HG02678 (cell line): ENCODE measurements around the gene WASF1.
"Not testable (repeated sequence)": the region's sequence is repeated elsewhere in the genome, so short reads cannot be mapped to it uniquely, and the experiment has no call there.

ENCODE experiments used
- ATAC-seq: cut with Tn5 transposase; IDR thresholded peaks from one replicate; pipeline ENCODE4 v1.9.1; 2021; ENCODE audit warnings: mild to moderate bottlenecking, moderate library complexity; ENCODE audit not compliant: unreplicated experiment

Gene WASF1

DNA sequence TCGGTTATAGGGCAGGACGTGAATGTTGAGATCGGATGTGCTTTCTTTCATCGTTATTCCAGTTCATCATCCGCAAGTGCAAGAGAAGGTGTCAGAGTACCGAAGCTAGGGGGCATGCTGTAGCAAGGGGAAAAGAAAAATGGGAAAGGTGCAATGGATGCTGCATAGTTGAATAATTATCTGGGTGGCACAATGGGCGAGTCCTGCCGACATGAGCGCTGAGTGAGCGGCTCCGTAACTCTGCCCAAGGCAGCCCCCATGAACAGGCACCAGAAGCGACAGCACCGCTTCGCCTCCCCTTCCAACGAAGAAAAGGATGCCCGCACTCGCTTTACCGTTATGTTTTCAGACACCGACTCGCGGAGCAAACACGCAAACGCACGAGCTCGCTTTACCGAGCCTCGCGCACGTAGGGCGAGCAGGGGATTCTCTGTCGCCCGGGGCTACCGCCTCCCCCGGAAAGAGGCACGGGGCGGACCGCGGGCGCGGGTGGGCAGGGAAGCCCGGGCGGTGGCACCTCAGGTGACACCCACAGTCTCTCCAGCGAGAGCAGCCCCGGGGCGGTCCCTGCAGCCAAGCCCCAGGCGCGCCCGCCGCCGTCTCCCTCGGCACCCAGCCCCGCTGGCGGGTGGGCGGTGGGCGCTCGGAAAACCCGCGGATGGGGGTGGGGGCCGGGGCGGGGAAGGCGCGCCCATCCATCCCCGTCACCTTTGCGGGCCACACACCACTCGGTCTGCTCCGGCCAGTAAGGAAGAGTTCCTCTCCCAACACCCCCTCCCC lies 654 bp downstream of the WASF1 start:
- ATAC-seq = no peak

DNA sequence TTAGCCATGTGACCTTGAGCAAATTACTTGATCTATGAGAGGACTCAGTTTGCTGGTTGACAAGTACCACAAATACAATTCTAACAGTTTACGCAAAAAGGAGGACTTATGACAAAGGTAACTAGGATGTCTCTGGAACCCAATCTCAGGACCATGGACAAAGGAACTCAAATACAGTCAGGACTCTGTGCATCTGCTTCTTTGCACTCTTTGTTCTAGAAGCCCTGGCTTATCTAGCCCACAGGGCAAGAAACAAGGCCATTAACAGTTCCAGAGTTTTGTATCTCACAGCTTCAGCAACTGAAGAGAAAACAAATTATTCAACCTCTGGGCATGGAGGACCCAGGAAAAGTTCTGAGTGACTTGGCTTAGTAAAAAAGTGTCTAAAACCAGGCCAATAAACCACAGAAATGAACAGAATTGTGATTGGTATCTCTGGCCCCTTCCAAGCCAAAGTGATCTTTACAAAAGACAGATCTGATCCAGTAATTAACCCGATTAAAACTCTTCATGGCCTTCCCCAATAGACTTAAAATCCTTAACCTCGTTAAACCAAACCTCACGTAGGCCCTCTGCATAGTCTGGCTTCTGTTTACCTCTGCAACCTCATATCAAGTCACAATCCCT lies 5.9 kb downstream of the WASF1 start:
- ATAC-seq = no peak

- ATAC-seq = no peak
Observed at GRCh38 chr6:110170081-110170480, 9.4 kb downstream of the WASF1 start.

DNA sequence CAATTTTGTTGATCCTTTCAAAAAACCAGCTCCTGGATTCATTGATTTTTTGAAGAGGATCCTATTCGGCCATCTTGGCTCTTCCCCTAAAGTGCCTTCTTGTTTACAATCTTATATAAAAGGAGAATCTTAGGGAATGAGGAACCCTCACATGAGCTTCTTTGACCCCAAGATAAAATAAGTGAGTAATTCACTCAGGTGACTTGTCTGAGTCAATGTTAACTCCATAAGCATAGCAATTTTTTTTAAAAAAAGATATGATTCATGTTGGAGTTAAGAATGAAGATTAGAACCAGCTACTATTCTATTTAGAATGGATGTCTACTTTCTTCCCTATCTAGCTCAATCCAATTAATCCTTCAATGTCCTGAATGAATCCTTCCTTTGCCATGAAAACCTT lies 21.0 kb downstream of the WASF1 start:
- ATAC-seq = no peak

GRCh38 chr6:110147870-110148269 lies 31.6 kb downstream of the WASF1 start:
- no peak for ATAC-seq

GRCh38 chr6:110140650-110141049 lies 38.8 kb downstream of the WASF1 start:
- no peak for ATAC-seq

DNA sequence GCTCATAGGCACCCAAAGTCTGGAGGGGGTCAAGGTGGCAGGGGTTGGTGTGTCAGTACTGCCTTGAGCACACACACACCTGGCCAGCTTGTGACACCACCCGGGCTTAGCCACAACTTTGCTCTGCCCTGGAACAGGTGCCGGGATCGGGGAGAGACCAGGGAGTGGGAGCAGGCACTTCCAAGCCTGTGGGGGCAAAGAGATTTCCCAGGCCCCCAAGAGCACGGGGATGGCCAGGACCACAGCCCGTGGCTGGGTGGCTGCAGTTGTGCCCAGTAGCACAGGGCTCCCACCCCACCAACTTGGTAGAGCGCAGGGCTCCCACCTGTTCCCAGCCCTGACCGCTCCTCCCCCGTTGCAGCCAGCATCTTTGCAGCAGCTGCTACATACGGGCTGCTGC lies 40.4 kb downstream of the WASF1 start:
- ATAC-seq = no peak

DNA sequence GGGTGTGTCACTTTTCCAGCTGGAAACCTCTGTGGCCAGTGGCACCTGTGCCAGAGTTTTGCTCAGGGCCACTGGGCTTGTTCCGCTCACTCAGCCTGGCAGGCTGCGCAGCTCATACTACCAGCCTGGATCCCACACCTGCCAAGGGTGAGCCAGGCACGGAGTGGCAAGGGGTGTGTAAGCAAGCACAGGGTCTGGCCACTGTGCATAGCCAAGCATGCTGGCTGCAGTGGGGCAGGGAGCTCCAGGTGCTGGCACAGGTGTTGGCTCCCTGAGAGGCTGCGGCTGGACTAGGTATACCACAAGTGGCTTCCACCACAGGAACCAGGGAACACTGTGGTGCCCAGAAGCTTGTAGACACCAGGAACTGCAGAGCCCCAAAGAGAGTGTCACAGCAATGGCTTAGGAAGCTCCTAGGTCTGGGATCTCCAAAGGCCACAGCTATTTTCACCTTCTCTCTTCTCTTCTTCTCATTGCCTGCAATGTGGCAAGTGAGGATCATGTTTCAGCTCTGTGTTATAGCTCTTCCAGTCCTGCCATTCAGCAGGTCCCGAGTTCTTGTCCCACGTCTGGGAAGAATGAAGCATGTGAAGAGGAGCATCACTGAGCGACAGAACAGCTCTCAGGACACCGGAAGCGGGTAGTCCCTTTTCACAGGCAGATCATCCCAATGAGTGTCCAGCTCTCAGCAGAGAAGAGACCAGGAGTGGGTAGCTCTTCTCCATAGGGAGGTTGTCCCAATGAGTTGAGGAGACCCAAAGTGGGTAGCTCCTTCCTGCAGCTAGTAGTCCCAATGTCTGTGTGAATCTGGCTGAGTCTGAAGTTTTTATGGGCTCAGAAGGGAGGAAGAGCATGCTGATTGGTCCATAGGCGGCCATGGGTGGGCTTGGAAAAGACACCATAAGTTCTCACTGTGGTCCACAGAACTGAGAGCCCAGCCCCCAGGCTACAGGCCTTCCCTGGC lies 41.3 kb downstream of the WASF1 start:
- ATAC-seq = no peak

DNA sequence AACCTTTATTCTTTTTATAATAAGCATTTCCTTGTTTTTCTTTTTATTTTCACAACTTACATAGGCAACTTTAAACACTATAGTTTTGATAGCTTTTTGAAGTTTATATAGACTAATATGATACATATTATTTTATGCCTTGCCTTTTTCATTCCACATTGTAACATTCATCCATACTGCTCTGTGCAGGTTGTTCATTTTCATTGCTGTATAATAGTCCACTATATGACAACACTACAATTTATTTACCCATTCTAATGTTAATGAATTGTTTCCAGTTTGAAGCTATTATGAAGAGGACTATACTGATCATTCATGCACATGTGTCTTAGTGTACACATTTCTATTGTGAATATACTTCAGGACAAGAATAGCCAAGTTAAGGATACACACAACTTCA lies 49.1 kb downstream of the WASF1 start:
- no peak for ATAC-seq

- ATAC-seq = no peak
Observed at GRCh38 chr6:110128418-110128817, 51.1 kb downstream of the WASF1 start.

- ATAC-seq = no peak
Observed at GRCh38 chr6:110125361-110125760, 54.1 kb downstream of the WASF1 start.

GRCh38 chr6:110121655-110122054 lies 57.8 kb downstream of the WASF1 start:
- ATAC-seq = not testable (repeated sequence)

DNA sequence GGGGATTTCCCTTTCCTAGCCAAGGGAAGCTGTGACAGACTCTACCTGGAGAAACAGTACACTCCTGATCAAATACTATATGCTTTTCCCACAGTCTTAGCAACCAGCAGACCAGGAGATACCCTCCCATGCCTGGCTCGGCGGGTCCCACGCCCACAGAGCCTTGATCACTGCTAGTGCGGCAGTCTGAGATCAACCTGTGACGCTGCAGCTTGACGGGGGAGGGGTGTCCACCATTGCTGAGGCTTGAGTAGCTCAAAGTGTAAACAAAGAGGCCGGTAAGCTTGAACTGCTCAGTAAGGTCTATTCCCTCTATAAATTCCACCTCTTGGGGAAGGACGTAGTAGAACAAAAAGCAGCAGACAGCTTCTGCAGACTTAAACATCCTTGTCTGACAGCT lies 63.2 kb downstream of the WASF1 start:
- no peak for ATAC-seq

DNA sequence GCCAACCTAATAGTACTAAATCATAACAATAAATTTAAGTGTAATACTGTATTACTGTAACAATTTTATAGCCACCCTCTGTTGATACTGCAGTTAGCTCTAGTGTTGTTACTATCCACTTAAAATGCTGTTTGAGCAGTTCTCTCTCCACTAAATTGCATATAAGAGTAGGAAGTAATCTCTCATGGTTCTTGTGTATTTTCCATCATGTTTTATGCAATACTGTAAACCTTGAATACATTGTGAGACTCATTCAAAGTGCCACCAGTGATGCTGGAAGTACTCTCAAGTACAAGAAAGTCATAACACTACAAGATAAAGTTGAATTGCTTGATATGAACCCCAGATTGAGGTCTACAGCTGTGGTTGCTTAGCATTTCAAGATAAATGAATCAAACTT lies 65.5 kb downstream of the WASF1 start:
- ATAC-seq = no peak

GRCh38 chr6:110105296-110105695 lies 74.2 kb downstream of the WASF1 start:
- ATAC-seq = no peak

- no peak for ATAC-seq
Observed at GRCh38 chr6:110103260-110103659, 76.2 kb downstream of the WASF1 start.

DNA sequence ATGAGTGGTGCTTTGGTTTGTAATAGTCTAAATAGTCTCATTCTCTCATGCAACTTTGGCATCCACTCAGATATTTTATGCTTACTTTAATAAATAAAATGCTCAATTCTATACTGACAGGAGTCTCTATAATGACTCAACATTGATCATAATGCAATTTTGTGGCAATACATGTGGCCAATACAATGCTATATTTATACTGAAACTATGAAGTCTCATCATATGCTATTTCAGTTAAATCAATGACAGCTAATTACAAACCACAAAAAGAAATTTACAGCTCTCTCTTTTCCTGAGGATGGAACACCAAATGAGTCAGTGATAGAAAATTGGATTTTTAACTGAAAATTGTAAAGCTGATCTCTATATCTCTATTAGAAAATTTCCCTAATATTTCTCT lies 77.1 kb downstream of the WASF1 start:
- ATAC-seq = no peak

DNA sequence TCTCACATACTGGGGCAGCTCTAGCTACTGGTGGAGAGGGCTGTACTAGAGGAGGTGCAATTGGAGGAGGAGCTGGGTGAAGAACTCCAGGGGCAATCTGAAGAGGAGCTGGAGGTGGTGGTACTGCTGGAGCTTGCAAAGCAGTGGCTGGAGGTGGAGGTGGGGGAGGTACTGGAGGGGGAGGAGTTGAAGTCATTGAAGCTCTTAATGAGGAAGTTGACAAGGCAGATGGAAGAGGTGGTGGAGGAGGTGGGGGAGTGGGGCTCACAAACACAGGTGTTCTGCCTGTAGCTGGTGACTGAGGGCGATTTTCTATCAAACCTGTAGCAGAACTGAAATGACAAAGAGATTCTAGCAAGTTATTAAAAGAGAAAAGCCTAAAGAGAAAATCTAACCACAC lies 77.6 kb downstream of the WASF1 start:
- ATAC-seq = no peak

DNA sequence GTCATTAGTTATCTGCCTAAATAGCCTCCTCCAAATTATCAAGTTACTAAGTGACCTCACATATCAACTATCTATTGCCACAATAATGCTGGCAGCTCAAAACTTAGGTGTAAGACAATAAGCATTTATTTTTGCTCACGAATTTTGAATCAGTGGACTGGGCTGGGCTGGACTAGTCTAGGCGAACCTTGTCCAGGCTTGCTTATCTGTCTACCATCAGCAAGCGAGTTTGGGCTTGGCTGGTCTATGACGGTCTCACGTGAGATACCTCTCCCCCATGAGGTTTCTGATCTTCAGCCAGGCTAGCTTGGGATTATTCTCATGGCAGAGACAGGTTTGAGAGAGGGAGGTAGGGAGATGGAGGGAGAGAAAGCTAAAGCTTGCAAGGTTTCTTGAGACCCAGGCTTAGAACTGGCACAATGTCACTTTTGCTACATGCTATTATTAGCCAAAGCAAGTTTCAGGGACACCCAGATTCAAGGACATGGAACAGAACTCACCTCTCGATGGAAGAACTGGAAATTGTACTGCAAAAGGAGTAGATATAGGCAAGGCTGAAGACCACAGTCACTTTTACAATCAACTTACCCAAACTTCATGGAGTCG lies 80.9 kb downstream of the WASF1 start:
- ATAC-seq = no peak

DNA sequence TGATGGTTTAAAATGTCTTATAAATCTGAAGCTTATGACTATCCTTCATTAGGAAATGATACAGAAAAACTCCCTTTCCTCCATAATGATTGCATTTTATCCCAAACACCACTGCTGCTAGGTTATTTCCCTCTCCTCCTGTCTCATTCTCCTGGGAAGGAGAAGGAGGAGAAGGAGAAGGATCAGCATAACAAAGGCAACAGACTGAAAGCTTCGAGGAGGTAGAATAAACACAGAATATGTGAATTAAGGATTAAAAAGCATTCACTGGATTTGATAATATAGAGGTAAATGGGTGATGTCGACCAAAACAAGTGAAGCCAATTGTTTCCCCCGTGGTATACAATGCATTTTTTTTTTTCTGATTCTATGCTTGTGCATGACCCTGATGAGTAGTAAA lies 82.0 kb downstream of the WASF1 start:
- no peak for ATAC-seq

DNA sequence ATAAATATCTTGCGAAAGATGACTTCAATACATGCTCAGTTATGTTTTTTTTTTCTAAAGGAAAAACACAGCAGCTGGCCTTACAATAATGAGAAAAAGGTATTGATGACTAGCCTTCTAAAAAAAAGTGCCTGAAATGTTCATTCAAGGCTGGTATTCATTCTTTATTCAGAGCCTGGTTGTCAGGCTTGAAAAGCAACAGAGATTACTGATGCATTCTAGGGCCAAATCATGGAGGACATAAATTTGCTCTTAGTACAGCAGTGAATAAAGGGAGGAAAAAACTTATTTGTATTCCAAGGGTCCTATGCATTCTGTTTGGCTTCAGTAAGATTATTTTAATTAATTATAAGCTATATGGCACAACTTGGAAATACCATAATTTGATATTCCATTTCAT lies 83.5 kb downstream of the WASF1 start:
- ATAC-seq = no peak
